Left lung (tissue), 10 donors: ENCODE measurements around the gene ANXA4. TPM values are rescaled to one million over a fixed set of nuclear protein-coding genes. Genes with fewer than 3 reads are reported as not detected.
A peak's percentile ranks its signal among the peaks of the same experiment; 100 is the strongest.

Source experiments
- ATAC-seq: fragments of 200-7000 bp; cut with Tn5 transposase; one replicate; pipeline ENCODE4 v1.9.1; 2020; ENCODE audit warnings: moderate library complexity
- DNase-seq, 4 donors: peaks; one replicate each; pipeline ENCODE4 v3.0.0-alpha.2; 2013 to 2020
- H3K27ac ChIP-seq, 2 donors: fragments of 200-600 bp; sonication (generic) in 1 of 2; one replicate each; pipeline versions ENCODE4 v1.5.0 to v1.8.0; 2020 to 2021
- H3K27me3 ChIP-seq, 2 donors: fragments of 200-600 bp; sonication (generic) in 1 of 2; one replicate each; pipeline versions ENCODE4 v1.5.0 to v1.8.0; 2020 to 2021
- H3K36me3 ChIP-seq, 2 donors: fragments of 200-600 bp; sonication (generic) in 1 of 2; one replicate each; pipeline versions ENCODE4 v1.5.0 to v1.8.0; 2020 to 2021
- H3K4me1 ChIP-seq, 2 donors: fragments of 200-600 bp; one replicate each; pipeline ENCODE4 v1.8.0; 2021
- H3K4me3 ChIP-seq, 2 donors: fragments of 200-600 bp; sonication (generic) in 1 of 2; one replicate each; pipeline versions ENCODE4 v1.5.0 to v1.8.0; 2020 to 2021; ENCODE audit warnings: mild to moderate bottlenecking in 1 of 2
- H3K9me3 ChIP-seq, 2 donors: fragments of 200-600 bp; sonication (generic) in 1 of 2; one replicate each; pipeline versions ENCODE4 v1.5.0 to v1.8.0; 2020 to 2021
- intact Hi-C, 2 donors: fragments of 100-400 bp; cut with DNase I; formaldehyde crosslinking; loops; one replicate each; pipeline versions ENCODE4 v1.11.2 to v1.14.2; 2022
- polyA plus RNA-seq, 6 donors: library from polyadenylated mRNA; unstranded; fragments of 120-200 nt; gene quantifications; one replicate each; pipeline ENCODE4 v1.2.1, GENCODE V29; 2013; ENCODE audit not compliant: insufficient read length in 6 of 6
- total RNA-seq, 2 donors: library from RNA; stranded (reverse); fragmentation: NEBNext Ultra II Directional; extraction: Animal tissue kit (Norgen Biotek cat#: 25700); gene quantifications; one replicate each; pipeline ENCODE4 v1.2.1, GENCODE V29; 2021
- TF ChIP-seq, protein P1 (sequence below), 2 donors: fragments of 200-600 bp; sonication (generic) in 1 of 2; IDR thresholded peaks; one replicate each; pipeline versions ENCODE4 v1.5.0 to v1.8.0; 2021; ENCODE audit warnings: antibody characterized with exemption in 2 of 2
- donor health status: DM: no; HTN: yes; CAD: no.
- donor health status: DM: no; HTN: no; CAD: no.

The ANXA4 gene
- total and polyA plus RNA-seq, 8 donors = 74.9 to 217 (median 85.7) TPM

DNA sequence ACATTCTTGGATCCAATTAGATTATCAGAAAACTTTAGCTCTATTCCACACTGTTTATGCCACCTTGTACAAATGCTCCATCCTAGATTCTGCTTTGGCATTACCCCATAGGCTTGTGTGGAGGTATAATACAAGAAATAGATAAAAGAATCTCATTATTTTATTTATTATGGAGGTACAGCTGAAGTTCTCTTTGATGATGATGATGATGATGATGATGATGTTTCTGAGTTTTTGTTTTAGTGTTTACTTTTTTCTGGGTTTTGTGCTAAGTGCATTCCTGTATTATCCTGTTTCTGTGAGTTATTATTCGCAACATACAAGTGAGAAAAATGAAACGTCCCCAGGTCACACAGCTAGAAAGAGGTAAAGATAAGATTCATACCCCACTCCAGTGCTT is 43.4 kb downstream of the ANXA4 start:
- peaks cover 20 to 23% of the 10 kb centered on the region in 2 donors for H3K4me1 ChIP-seq
- no peak overlapping the region for H3K4me3 ChIP-seq
- H3K36me3 ChIP-seq = peaks cover 0 to 50% of the 10 kb centered on the region in 2 donors
- H3K27ac ChIP-seq = no peak overlapping the region
- no peak for ATAC-seq
- no peaks in the 10 kb centered on the region for H3K27me3 ChIP-seq
- TF ChIP-seq, protein P1, sequence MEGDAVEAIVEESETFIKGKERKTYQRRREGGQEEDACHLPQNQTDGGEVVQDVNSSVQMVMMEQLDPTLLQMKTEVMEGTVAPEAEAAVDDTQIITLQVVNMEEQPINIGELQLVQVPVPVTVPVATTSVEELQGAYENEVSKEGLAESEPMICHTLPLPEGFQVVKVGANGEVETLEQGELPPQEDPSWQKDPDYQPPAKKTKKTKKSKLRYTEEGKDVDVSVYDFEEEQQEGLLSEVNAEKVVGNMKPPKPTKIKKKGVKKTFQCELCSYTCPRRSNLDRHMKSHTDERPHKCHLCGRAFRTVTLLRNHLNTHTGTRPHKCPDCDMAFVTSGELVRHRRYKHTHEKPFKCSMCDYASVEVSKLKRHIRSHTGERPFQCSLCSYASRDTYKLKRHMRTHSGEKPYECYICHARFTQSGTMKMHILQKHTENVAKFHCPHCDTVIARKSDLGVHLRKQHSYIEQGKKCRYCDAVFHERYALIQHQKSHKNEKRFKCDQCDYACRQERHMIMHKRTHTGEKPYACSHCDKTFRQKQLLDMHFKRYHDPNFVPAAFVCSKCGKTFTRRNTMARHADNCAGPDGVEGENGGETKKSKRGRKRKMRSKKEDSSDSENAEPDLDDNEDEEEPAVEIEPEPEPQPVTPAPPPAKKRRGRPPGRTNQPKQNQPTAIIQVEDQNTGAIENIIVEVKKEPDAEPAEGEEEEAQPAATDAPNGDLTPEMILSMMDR (IDR thresholded peaks at IDR 0.05) = no peak
- DNase-seq = no peak
- H3K9me3 ChIP-seq = no peaks in the 10 kb centered on the region
- intact Hi-C loops = no loop called here

DNA sequence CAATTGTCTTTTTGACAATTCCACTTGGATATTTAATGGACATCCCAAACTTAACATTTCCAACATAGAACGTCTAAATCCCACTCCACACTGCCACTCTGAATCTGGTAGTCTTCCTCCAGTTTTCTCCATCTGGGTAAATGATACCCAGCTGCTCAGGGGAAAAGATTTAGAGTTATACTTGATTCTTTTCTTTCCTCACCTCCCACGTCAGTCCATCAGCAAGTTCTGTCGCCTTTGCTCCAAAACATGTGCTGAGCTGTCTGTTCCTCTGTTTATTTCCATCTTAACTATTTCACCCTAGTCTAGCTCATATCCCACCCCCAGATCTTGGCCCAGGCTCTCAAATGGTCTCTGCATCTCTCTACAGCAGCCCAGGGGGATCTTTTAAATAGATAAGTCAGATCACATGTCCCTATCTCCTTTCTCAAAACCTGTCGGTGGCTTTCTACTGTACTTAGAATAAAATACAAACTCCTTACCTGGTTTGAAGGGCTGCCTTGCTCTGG is 44.2 kb downstream of the ANXA4 start:
- Histone ChIP-seq H3K4me1 (peaks cover 15 to 20% of the 10 kb centered on the region in 2 donors), H3K4me3 (no peak overlapping the region), H3K27me3 (no peaks in the 10 kb centered on the region), H3K9me3 (no peaks in the 10 kb centered on the region), H3K36me3 (peaks cover 0 to 50% of the 10 kb centered on the region in 2 donors), H3K27ac (no peak overlapping the region)
- TF ChIP-seq, protein P1 (IDR thresholded peaks at IDR 0.05) = no peak
- DNase-seq = no peak
- ATAC-seq = no peak
- intact Hi-C loops = no loop called here

DNA sequence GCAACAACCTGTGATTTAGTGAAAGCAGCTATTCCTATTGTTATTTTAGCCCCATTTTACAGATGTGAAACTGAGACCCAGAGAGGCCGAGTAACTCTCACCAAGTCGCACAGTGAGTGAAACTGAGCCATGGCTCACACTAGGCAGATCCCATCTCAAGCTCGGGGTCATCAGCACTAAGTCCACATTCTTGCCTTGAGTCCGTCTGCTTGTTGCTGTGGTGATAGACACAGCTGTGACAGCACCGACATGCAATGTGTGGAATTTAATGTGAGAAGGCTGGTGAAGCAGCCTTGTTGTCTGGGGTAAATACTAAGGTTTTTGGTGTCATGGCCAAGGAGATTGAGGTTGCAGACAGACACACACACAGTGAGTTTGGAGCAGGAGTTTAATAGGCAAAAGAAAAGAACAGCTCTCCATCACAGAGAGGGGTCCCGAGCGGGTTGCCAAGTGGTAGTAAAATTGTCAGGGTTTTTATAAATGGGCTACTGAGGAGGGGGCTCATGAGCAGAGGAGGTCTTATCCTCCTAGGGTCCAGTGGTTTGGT is 47.3 kb downstream of the ANXA4 start:
- H3K36me3 ChIP-seq = peaks cover 0 to 50% of the 10 kb centered on the region in 2 donors
- peak overlapping the region in 1 of 2 donors; percentile 74 for H3K27ac ChIP-seq
- intact Hi-C loops = no loop called here

DNA sequence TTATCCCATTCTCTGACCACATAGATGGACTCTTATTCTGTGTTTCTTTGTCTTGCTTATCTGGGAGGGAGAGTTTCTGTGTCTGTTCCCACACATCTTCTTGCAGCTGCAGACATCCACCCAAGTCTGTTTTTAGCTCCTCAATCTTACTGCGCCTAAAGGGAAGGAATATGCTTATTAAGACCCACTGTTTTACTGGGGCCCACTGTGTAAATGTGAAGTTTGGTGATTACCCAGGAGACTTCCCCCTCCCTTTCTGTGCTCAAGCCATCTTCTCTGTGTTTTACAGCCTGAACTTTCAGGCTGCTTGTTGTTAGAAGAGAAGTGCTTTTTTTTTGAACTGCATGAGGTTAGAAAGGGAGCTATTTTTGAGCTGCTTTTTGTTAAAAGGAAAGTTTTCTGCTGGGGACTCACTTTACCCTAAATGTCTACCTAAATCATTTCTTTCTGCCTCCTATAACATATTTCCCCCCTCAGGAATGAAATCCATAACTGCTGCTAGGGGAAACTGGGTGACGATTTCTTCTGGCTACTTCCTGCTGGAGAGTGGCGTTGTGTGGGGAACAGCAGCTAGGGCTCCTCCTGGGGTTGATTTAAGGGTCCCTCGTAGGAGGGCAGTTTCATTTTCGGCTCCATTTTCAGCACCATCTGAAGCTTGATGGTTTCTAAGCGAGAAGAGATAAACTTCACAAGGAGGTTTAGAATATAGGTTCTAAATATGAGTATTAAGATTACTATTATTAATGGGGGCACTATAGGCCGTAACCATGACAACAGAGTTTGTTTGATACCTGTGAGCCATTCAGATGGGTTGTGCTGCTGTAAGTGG is 48.1 kb downstream of the ANXA4 start:
- intact Hi-C loops = no loop called here
- TF ChIP-seq, protein P1 (IDR thresholded peaks at IDR 0.05) = no peak
- peak; percentile 51 for ATAC-seq
- Histone ChIP-seq H3K9me3 (no peaks in the 10 kb centered on the region), H3K36me3 (peaks cover 0 to 42% of the 10 kb centered on the region in 2 donors), H3K4me1 (peaks cover 13 to 16% of the 10 kb centered on the region in 2 donors), H3K4me3 (no peak overlapping the region), H3K27ac (peak overlapping the region in 1 of 2 donors; percentile 74), H3K27me3 (no peaks in the 10 kb centered on the region)
- DNase-seq = peak in 1 of 4 donors; percentile 68

More for the DNA sequence above, 47.3 kb downstream of the ANXA4 start:
- Histone ChIP-seq H3K4me3 (no peak overlapping the region), H3K27me3 (no peaks in the 10 kb centered on the region), H3K4me1 (peaks cover 13 to 16% of the 10 kb centered on the region in 2 donors), H3K9me3 (no peaks in the 10 kb centered on the region)
- DNase-seq (peak in 1 of 4 donors; percentile 62), ATAC-seq (peak; percentile 76)
- TF ChIP-seq, protein P1 (IDR thresholded peaks at IDR 0.05) = no peak

DNA sequence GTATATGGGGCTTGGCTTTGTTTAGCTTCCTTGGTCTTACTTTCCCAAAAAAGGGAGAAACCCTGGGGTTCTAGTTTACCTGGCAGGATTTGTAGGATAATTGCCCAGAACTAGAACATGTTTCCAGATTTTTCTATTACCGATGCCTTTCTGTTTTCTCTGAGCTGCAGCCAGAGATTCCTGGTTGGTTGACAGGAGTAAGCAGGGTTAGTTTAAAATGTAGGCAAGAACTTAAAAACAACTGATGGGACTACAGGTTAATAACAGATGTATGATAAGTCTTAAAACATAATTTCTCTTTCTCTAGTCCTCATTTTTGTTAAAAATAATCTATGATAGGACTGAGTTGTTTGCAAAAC is 48.6 kb downstream of the ANXA4 start:
- TF ChIP-seq, protein P1 (IDR thresholded peaks at IDR 0.05) = no peak
- Histone ChIP-seq H3K9me3 (no peaks in the 10 kb centered on the region), H3K4me3 (no peak overlapping the region), H3K36me3 (peaks cover 0 to 37% of the 10 kb centered on the region in 2 donors), H3K4me1 (peaks cover 13 to 16% of the 10 kb centered on the region in 2 donors), H3K27ac (peak overlapping the region in 1 of 2 donors; percentile 74), H3K27me3 (no peaks in the 10 kb centered on the region)
- DNase-seq (no peak), ATAC-seq (no peak)
- intact Hi-C loops = no loop called here
